Kidney glomerular epithelial cell (primary cell): Measurements from ENCODE around the gene VANGL1.

Experiments
- DNase-seq: peaks from one replicate; lab custom pipeline; 2025; lab: John Stamatoyannopoulos, UW

VANGL1 gene

DNA sequence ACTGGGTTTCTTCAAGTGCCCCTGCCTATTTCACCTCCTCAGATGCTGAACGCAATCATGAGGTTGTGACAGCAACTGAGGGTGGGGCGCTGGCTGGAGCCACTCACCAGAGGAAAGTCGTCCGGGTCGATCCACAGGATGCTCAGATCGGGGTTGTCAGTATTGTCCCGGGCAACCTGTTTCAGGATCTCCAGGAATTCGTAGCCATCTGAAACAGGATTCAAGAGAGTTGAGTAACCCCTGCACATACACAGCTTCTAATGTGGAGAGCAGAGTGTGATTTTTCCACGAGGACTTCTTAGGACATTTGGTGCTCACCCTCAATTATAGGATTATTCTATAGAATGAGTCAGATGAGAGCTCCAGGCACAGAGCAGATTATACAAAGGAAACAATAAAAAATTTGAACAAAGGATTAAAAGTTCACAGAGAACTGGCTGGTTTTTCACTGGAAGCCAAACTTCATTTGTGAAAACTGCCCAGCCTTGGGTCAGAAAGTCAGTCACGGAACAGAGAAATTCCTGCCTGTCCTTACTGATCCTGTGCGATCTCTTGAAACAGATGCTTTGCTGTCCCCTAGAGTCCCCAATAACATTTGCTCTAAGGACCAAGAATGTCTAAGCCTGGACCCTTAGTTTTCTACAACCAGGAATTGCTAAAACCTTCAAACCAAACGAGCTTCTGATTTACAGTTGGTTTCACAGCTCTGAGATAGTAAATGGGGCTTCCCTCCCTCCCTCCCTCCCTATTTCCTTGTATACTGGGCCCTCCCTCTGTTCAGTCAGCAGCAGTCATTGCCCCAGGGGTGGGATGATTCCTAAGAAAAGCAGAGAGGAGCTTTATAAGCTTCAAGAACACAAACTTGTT lies 63.5 kb downstream of the VANGL1 start:
- no peak for DNase-seq

DNA sequence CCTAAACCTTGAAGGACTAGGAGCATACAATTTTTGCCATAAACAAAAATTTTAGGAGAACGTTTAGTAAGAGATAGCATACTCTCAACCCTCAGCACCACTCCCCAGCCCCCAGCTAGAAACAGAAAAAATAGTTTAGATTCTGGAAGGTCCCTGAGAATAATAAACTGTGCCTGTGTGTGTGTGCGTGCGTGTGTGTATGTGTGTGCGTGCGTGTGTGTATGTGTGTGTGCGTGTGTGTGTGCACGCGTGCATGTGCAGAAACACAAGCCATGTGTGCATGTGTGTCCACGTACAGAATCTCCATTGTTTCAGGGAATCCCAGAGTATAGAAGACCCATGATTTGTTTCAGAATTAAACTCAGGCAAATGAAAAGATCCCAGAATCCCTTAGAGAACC lies 64.2 kb downstream of the VANGL1 start:
- no peak for DNase-seq

DNA sequence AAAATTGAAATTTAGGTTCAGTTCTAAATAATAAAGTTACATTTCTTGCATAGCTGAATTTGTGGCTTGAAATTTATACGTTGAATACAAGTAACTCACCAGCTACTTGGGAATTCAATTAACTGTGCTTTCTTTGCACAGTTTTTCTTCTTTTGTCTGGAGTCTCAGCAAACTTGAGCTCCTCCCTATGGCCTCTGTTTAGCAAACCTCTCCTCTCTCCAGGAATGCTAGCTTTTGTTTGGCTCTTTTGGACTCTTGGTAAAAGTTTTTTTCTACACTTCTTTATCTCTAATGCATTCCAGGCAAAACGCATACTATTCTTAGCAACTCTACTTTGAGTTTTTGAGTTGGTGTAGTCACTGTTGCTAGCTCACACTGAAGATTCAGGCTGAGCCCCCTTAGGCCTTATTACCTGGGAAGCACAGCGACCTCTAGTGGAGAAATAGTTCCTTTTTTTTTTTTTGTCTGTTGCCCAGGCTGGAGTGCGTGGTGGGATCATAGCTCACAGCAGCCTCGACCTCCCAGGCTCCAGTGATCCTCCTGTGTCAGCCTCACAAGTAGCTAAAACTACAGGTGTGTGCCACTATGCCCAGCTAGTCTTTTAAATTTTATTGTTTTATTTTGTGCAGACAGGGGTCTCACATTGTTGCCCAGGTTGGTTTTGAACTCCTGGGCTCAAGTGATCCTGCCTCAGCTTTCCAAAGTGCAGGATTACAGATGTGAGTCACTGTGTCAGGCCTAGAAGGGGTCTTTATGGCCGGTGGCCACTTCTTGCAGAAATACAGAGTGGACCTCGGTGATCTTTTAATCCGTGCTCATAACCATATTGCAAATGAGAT lies 65.0 kb downstream of the VANGL1 start:
- DNase-seq, result peak; percentile 5

DNA sequence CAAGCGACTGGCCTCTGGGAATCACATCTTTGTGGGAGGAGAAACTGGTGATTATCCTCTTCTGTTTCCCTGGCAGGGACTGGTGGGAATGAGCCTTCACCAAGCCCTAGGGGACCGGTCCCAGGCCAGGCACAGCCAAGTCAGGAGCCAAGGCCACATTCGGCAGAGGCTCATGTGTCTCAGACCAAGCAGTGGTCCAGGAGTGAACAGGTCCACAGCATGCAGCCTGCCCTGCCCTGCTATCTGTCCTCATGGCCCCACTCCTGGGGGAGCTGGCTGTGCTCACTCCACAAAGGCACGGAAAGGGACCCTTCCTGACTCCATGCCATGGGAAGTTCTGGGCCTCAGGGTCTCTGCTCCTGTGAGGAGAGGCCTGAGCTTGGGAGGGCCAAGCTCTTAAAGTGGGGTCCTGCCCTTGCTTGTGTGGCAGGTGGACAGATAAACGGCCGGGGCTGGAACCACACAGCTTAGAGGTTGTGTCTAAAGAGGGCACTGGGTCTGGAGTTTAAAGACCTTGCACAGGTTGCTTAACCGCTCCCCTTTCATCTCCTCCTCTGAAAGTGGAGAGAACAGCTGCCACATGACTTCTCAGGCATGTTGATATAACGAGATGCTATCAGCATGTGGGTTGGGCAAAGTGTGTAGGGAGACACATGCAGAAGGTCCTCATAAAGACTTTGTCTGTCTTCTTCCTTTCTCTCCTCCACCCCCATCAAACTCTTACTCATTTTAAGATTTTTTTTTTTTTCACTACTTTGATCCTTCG lies 69.3 kb downstream of the VANGL1 start:
- no peak for DNase-seq

DNA sequence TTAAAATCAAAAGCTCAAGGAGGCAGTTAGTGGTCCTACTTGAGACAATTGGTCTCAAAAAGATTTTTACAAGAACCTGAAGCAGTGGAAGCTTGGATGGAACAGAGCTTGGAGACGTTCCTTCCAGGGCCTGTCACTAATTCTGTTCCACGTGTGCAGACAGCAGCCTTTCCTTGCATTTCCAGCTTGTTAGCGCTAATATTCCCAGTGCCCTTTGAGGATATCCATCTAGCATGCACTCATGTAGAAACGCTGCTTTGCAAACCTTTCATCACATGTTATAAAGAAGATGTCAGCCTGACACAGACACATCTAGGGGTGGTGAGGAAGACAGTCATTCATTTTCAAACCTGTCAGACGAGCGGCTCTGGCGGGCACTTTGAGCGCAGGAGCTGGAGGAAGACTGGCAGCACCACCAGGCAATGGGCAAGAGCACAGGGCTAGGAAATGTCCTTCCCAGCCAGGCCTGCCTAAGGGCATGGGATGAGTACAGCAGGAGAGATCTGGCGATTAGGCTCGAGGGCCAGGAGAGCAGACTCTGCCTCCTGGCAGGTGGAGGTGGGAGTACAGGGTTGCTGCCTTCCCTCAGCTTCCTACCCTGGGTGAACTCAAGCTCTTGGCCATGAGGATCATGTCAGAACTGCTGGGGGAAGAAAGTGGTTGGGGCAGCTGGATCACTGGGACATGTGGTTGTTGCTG lies 71.3 kb downstream of the VANGL1 start:
- no peak for DNase-seq

DNA sequence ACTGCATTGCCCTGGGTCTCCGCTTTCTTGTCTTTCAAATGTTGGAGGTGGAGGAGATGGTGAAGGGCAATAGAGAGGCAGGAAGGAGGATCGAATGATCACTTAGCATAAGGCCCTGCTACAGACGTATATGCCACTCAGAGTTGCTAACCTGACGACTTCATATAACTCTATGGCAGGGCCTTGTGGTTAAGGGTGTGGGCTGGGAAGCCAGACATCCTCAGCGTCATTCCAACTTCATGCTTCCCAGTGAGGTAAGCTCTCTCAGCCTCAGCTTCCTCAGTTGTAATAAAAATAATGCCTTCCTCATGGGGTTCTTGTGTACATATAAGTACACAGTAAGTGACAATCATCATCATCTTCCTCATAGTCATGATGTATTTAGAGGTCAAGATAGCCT lies 72.1 kb downstream of the VANGL1 start:
- DNase-seq, result no peak

DNA sequence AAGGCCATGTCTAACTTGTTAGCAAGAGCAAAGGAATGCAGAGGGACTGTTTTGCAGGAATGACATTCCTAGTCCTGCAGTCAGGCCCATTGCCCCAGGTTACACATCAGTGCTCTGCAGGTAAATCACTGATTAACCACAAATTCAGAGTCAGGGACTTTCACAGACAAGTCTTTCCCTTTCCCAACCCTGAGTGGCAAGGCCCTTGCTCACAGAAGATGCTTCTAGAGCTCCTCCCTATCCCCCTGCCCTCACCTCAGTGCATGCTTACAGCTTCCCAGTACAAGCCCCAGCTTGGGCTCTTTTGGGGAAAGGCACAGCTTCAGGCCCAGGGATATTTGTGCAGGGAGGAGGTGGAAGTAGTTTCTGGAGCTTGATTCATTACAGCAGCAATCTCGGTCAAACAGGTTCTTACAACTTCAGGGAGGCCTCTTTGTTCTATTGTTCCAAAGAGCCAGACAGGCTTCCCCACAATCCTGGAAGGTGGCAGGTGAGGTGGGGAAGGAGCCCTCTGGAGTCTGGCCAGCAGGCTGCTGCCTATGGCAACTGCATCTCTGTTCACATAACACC lies 72.9 kb downstream of the VANGL1 start:
- DNase-seq, result peak; percentile 24

DNA sequence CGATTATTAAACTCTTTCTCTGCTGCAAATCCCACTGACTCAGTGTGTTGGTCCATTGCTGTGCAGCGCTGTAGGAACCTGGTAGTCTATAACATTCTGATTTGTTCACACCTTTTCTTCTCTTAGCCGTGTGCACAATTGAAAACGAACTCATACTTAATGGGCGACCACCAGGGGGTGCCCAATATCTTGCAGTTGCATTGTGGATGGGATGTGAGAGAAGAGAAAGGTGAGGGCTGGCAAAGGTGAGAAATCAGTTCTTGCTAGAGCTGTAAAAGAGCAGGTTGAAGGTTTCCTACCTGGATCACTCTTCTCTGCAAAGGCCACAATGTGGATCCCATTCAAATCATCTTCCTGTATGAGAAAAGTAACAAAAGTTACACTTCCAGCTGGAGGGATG lies 75.8 kb downstream of the VANGL1 start:
- peak; percentile 52 for DNase-seq

DNA sequence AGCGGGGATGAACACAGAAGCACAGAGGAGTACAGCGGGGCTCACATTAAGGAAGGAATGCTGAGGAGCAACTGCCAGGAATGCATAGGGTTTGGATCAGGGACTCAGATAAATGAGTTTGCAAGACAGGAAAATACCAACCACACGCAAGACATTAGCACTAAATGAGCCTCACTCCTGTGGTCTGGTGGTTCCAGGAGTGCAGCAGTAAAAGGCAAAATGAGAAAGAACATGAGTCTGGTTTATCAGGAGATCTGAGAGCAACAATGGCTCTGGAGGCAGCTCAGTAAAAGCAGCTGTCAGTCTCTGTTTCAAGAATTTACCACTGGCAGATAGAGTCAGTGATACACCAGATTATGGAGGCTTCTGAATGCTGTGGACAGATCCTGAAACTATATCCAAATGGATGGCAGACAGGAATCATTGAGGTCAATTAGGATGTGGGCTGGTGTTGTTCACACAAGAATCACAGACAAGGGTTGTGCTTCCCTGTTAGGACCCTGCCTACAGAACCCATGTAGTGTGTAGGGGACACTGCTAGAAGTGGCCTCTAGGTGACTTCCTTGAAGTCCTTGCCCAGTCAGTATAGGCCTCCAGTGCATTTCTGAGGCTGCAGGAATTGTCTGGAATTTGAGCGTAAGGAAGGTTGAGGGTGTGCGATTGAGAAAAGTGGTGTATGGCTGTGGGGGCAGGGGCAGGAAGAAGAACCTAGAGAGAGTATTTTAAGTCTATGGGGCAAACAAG lies 76.4 kb downstream of the VANGL1 start:
- no peak for DNase-seq

DNA sequence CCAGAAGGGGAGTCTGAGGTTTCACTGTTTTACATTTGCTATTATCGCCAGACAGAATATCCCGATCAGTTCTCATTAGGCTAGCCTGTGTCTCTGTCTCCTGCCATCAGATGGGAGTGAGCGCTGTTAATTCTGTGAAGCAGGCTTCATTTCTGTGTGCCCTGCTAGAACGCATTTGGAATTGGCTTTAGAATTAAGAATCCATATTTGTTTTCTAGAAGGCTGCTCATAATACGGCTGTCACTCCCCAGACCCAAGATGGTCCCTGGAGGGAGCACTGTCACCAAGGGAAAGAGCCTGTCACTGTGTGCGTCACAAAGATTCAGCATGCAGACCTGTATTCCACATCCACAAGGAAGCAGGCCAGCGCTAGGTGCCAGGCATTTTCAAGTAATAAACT lies 77.5 kb downstream of the VANGL1 start:
- DNase-seq, result no peak

DNA sequence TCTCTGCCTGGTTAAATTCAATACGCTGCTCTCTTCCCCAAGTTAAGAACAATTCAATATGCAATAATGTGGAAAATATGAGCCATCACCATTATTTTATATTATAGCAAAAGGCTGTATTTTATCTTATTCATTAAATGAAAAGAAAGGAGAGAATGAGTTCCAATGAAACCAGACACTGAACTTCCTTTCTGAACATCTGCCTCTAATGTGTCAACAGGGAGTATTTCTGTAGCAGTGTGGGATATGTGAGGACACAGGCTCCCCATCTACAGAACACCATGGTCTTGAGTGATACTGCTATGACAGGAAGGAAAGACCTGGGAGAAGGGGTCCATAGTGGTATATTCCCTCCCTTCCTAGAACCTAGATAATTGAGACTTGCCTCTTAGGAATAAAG lies 80.5 kb downstream of the VANGL1 start:
- no peak for DNase-seq

DNA sequence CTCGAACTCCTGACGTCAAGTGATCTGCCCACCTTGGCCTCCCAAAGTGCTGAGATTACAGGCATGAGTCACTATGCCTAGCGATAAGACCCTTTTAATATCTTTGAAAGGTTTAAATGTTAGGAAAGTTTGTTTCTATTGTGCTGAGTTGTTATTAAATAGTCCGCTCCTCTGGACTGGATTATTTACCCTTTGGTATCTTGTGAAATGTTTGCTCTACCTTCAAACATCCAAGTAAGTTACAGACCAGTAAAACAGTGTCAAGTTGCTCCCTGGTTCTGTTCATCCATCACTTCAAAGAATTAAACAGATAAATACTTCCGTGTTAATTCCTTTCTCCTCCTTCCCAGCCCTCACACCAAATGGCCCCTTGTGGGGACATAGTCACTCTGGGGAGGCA lies 82.0 kb downstream of the VANGL1 start:
- DNase-seq, result no peak

DNA sequence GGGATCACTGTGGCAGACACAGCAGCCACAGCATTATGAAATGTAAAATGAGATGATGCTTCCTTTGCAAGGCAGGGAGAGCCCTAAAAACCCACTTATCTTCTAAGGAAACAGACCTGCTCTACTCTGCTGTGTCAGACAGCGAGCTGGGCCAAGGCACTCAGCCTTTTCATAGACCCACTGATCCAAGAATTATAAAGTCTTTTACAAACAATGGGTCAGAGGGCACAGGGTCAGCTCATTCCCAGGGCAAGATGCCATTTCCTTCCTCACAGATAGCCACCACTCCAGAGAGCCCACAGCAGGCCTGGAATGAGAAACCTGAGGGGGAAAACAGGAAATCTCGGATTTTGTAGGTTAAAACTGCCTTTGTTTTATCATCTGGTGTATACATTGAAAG lies 83.8 kb downstream of the VANGL1 start:
- DNase-seq, result no peak

DNA sequence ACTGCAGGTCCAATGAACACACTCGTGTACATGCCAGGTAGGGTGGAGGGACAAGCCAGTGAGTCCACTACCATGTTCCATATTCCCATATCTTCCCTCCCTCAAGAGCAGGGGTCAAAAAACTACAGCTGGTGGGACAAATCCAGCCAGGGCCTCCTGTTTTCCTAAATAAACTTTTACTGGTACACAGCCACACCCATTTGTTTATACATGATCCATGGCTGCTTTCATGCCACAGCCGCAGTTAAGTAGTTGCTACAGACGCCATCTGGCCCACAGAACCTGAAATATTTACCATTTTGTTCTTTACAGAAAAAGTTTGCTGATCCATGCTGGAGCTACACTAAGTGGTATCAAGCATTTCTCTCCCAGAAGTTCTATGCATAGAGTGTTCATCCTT lies 84.4 kb downstream of the VANGL1 start:
- DNase-seq, result no peak

DNA sequence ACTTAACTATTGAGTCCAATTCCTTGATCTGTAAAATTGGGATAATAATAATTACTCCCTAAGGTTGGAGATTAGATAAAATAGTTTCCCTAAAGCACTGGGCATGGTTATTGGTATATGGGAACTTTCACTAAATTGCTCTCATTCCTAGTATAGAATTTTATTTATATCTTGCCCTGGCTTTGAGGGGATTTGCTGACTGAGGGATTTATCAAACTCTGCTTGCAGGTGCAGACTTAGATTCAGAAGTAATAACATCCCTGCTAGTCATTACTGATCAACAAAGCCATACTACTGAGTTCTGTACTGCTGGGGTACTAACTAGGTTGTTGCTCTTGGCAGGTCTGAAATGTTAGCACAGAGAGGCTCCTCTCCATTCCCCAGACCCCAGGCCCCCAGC lies 84.8 kb downstream of the VANGL1 start:
- DNase-seq, result no peak

DNA sequence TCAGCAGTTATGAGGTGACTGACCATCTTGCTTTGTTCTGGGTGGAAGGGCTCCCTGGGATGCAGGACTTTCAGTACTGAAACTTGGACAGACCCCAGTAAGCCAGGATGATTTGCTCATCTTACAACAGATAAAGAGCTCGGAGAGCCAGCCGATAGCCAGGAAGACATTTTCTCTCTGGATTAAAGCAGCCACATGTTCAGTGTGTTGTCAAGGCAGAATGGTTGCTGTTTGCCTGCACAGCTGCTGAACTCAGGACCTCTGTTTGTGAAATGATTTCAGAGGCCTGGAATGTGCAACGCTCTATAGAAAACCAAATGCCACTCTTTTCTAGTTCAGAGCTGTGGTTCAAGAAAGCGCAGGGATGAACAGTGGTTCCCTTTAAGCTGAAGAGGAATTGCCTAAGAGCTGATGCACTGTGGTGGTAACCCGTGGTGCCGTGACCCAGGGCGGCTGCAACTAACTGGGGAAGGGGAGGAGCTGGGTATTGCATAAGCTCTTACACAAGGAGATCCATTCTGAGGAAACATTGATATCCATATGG lies 86.0 kb downstream of the VANGL1 start:
- peak; percentile 85 for DNase-seq

DNA sequence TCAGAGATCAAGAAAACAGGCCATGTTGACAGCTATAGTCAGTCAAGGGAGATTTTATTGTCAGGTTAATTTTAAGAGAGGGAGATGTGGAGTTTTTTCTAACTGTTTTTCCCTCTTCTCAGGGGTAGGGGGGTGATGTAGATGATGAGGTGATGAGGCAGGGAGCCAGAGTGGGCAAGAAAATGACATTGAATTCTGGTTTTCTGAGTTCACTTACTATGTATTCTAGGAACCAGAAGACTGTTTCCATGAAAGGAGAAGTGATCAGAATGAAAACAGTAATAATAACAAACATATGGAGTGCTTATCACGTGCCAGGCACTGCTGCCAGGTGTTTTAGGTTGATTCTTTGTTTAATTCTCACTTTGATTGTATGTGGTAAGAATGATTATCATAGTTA lies 86.6 kb downstream of the VANGL1 start:
- no peak for DNase-seq

DNA sequence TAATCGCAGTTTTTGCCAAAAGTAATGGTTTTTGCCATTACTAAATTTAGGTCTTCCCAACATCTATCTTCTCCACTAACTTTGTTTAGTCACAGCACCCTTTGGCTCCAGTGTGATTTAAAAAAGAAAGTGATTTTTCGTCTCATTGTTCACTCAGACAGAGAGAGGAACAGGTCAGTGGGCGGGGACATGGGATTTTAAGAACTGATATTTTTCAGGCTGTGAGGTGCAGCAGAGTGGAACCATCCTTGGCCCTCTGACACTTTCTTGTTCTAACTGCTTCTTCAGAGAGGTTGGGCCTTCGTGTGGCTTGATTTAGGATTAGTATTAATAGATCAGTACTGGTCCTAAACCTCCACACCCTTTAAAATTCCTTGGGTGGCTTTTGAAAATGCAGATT lies 88.0 kb downstream of the VANGL1 start:
- DNase-seq, result no peak

DNA sequence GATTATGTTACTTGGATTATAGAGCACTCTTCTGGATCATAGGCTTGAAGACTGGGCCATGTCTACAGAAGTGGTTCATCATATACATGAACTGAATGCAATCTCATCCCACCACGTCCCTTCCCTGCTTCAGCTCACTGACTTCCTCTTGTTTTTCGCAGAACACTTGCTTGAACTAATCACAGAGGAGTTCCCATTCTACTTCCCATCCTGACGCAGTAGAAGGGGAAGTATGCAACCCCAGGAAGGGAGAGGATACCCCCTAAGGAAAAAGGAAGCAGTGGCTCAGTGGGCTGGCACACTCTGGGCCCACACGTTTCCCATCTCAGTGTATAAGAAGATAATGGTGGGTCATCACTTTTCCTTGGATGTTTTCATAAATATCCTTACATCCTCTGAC lies 90.5 kb downstream of the VANGL1 start:
- no peak for DNase-seq

DNA sequence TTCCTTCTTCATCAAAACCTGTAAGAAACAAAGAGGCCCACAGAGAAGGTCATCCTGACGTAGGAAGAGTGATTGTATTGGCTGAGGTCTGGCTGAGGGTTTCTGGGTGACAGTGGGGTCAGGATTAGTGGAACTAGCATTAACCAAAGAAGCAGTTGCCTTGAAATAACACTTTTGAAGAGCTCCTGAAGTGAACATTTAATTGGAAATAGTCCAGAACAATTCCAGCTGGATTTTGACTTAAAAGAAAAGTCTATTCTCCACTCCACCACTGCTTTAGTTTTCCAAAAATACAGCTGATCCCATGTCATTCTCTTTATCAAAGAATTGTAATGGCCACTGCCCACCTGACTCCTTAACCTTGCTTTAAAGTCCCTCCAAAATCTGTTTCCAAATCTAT lies 99.0 kb downstream of the VANGL1 start:
- DNase-seq, result no peak
